SK-N-SH treated with all-trans-retinoic acid at 6 μM for 48 hours (cell line): Measurements from ENCODE around the gene PRKCG.
"Not testable (repeated sequence)": the region's sequence is repeated elsewhere in the genome, so short reads cannot be mapped to it uniquely, and the experiment has no call there.

ENCODE experiments used
- ATAC-seq: fragments of 200-7000 bp; cut with Tn5 transposase; 3 replicates; pipeline ENCODE4 v1.9.1; 2020; ENCODE audit warnings: mild to moderate bottlenecking, moderate library complexity
- ARNTL ChIP-seq: fragments of 450-650 bp; formaldehyde crosslinking; IDR thresholded peaks from 2 replicates; pipeline ENCODE4 v1.5.0; 2020; ENCODE audit warnings: low read depth, mild to moderate bottlenecking, moderate library complexity, borderline replicate concordance
- BACH2 ChIP-seq: fragments of 250-450 bp; sonication (Bioruptor Pico); IDR thresholded peaks from 2 replicates; pipeline ENCODE4 v1.9.0; 2021; ENCODE audit warnings: mild to moderate bottlenecking, borderline replicate concordance
- CSDC2 ChIP-seq: fragments of 250-450 bp; sonication (Bioruptor Pico); IDR thresholded peaks from 2 replicates; pipeline ENCODE4 v1.5.0; 2020; ENCODE audit warnings: mild to moderate bottlenecking, moderate library complexity
- CSRNP3 ChIP-seq: fragments of 250-450 bp; sonication (Bioruptor Pico); IDR thresholded peaks from 2 replicates; pipeline ENCODE4 v1.5.1; 2021; ENCODE audit warnings: mild to moderate bottlenecking, moderate library complexity
- ESRRG ChIP-seq: fragments of 250-450 bp; sonication (Bioruptor Pico); IDR thresholded peaks from 2 replicates; pipeline ENCODE4 v1.6.1; 2021; ENCODE audit warnings: mild to moderate bottlenecking
- GLIS3 ChIP-seq: fragments of 250-450 bp; sonication (Bioruptor Pico); IDR thresholded peaks from 2 replicates; pipeline ENCODE4 v1.5.0; 2020; ENCODE audit warnings: mild to moderate bottlenecking, moderate library complexity
- ISL1 ChIP-seq: fragments of 250-450 bp; sonication (Bioruptor Pico); IDR thresholded peaks from 2 replicates; pipeline ENCODE4 v2.1.2; 2022; ENCODE audit warnings: mild to moderate bottlenecking, moderate library complexity
- OSR1 ChIP-seq: fragments of 250-450 bp; sonication (Bioruptor Pico); IDR thresholded peaks from 2 replicates; pipeline ENCODE4 v1.8.0; 2022; ENCODE audit warnings: moderate library complexity, mild to moderate bottlenecking, inconsistent platforms
- POU6F1 ChIP-seq: fragments of 250-450 bp; sonication (Bioruptor Pico); IDR thresholded peaks from 2 replicates; pipeline ENCODE4 v1.8.0; 2021; ENCODE audit warnings: low read depth, mild to moderate bottlenecking, moderate library complexity, borderline replicate concordance
- PPARA ChIP-seq: fragments of 250-450 bp; sonication (Bioruptor Pico); IDR thresholded peaks from 2 replicates; pipeline ENCODE4 v1.5.0; 2020; ENCODE audit warnings: mild to moderate bottlenecking, borderline replicate concordance
- RARB ChIP-seq: fragments of 250-450 bp; sonication (Bioruptor Pico); IDR thresholded peaks from 2 replicates; pipeline ENCODE4 v1.8.0; 2021; ENCODE audit warnings: mild to moderate bottlenecking, moderate library complexity
- SNAI2 ChIP-seq: fragments of 250-450 bp; sonication (Bioruptor Pico); IDR thresholded peaks from 2 replicates; pipeline ENCODE4 v1.5.0; 2020; ENCODE audit warnings: mild to moderate bottlenecking, moderate library complexity
- TCF4 ChIP-seq: fragments of 250-450 bp; sonication (Bioruptor Pico); IDR thresholded peaks from 2 replicates; pipeline ENCODE4 v1.8.0; 2021; ENCODE audit warnings: mild to moderate bottlenecking, moderate library complexity, borderline replicate concordance
- TSHZ2 ChIP-seq: fragments of 250-450 bp; sonication (Bioruptor Pico); IDR thresholded peaks from 2 replicates; pipeline ENCODE4 v1.5.0; 2020; ENCODE audit warnings: mild to moderate bottlenecking, moderate library complexity
- ZC3H10 ChIP-seq: fragments of 250-450 bp; sonication (Bioruptor Pico); IDR thresholded peaks from 2 replicates; pipeline ENCODE4 v1.5.1; 2021; ENCODE audit warnings: mild to moderate bottlenecking, moderate library complexity
- ZFP30 ChIP-seq: fragments of 450-650 bp; formaldehyde crosslinking; IDR thresholded peaks from 2 replicates; pipeline ENCODE4 v1.5.0; 2022; ENCODE audit warnings: mild to moderate bottlenecking, moderate library complexity
- ZNF565 ChIP-seq: fragments of 450-650 bp; formaldehyde crosslinking; conservative IDR thresholded peaks from 2 replicates; pipeline ENCODE4 v1.5.0; 2020; ENCODE audit warnings: low read depth, mild to moderate bottlenecking, moderate library complexity
- ZNF70 ChIP-seq: fragments of 450-650 bp; formaldehyde crosslinking; IDR thresholded peaks from 2 replicates; pipeline ENCODE4 v1.5.0; 2020; ENCODE audit warnings: mild to moderate bottlenecking, moderate library complexity
- ZNF8 ChIP-seq: fragments of 450-650 bp; formaldehyde crosslinking; IDR thresholded peaks from 2 replicates; pipeline ENCODE4 v1.5.0; 2020; ENCODE audit warnings: mild to moderate bottlenecking, moderate library complexity
- TF ChIP-seq, protein P1 (sequence below): fragments of 250-450 bp; sonication (Bioruptor Pico); IDR thresholded peaks from 2 replicates; pipeline ENCODE4 v1.8.0; 2020; ENCODE audit warnings: mild to moderate bottlenecking, moderate library complexity, borderline replicate concordance

The PRKCG gene

DNA sequence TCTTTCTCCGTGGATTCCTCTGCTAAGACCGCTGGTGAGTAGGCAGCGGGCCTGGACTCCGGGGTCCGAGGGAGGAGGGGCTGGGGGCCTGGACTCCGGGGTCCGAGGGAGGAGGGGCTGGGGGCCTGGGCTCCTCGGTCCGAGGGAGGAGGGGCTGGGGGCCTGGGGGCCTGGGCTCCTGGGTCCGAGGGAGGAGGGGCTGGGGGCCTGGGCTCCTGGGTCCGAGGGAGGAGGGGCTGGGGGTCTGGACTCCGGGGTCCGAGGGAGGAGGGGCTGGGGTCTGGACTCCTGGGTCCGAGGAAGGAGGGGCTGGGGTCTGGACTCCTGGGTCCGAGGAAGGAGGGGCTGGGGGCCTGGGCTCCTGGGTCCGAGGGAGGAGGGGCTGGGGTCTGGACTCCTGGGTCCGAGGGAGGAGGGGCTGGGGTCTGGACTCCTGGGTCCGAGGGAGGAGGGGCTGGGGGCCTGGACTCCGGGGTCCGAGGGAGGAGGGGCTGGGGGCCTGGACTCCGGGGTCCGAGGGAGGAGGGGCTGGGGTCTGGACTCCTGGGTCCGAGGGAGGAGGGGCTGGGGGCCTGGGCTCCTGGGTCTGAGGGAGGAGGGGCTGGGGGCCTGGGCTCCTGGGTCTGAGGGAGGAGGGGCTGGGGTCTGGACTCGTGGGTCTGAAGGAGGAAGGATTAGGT, 12.1 kb upstream of the PRKCG start:
- ATAC-seq = not testable (repeated sequence)

- TF ChIP-seq ISL1 (CRISPR knock-in tag) (no peak), BACH2 (CRISPR knock-in tag) (no peak), PPARA (CRISPR knock-in tag) (no peak), ZC3H10 (CRISPR knock-in tag) (no peak), CSRNP3 (CRISPR knock-in tag) (no peak), ZNF8 (CRISPR knock-in tag) (no peak), ZNF565 (CRISPR knock-in tag) (no peak), TSHZ2 (CRISPR knock-in tag) (no peak), ESRRG (CRISPR knock-in tag) (no peak), ZNF70 (CRISPR knock-in tag) (no peak), OSR1 (CRISPR knock-in tag) (no peak)
- TF ChIP-seq, protein P1, sequence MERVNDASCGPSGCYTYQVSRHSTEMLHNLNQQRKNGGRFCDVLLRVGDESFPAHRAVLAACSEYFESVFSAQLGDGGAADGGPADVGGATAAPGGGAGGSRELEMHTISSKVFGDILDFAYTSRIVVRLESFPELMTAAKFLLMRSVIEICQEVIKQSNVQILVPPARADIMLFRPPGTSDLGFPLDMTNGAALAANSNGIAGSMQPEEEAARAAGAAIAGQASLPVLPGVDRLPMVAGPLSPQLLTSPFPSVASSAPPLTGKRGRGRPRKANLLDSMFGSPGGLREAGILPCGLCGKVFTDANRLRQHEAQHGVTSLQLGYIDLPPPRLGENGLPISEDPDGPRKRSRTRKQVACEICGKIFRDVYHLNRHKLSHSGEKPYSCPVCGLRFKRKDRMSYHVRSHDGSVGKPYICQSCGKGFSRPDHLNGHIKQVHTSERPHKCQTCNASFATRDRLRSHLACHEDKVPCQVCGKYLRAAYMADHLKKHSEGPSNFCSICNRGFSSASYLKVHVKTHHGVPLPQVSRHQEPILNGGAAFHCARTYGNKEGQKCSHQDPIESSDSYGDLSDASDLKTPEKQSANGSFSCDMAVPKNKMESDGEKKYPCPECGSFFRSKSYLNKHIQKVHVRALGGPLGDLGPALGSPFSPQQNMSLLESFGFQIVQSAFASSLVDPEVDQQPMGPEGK (CRISPR knock-in tag) = no peak
- no peak for ATAC-seq
These were observed 11.5 kb upstream of the PRKCG start for GRCh38 chr19:53870485-53870844.

DNA sequence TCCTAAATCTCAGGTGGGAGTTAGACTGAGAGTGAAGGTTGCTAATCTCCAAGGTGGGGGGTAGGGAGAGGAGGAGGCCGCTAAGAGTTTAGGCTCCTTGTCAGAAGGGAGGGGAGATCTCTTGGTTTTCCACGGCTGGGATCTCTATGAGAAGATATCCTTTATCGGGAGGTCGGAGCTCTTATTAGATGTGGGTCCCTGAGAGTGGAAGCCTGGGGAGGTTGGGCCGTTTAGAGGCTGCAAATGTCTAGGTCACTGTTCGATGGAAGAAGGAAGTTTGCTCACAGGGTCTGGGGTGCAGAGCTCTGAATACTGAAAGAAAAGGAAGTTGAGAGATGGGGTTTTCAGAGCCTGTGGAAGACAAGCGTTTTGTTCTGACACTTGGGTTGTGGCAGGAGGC, 10.5 kb upstream of the PRKCG start:
- TF ChIP-seq SNAI2 (CRISPR knock-in tag) (no peak), ZNF565 (CRISPR knock-in tag) (no peak), ISL1 (CRISPR knock-in tag) (no peak), ARNTL (CRISPR knock-in tag) (no peak), POU6F1 (CRISPR knock-in tag) (no peak), ESRRG (CRISPR knock-in tag) (no peak), ZFP30 (CRISPR knock-in tag) (no peak), RARB (CRISPR knock-in tag) (no peak), ZNF70 (CRISPR knock-in tag) (no peak), BACH2 (CRISPR knock-in tag) (no peak), OSR1 (CRISPR knock-in tag) (no peak), GLIS3 (CRISPR knock-in tag) (no peak), ZC3H10 (CRISPR knock-in tag) (no peak), CSDC2 (no peak), CSRNP3 (CRISPR knock-in tag) (no peak), TCF4 (CRISPR knock-in tag) (no peak), PPARA (CRISPR knock-in tag) (no peak)
- TF ChIP-seq, protein P1 (CRISPR knock-in tag) = no peak
- ATAC-seq = no peak
